Mesothelial cell of epicardium (in vitro differentiated cells): ENCODE data around the gene INO80B. TPM values are rescaled to one million over a fixed set of nuclear protein-coding genes. Genes with fewer than 3 reads are reported as not detected.

Experiments used
- DNase-seq, 2 experiments: peaks; one replicate each; pipeline ENCODE4 v3.0.0; 2021; ENCODE audit warnings: low spot score in 2 of 2; ENCODE audit not compliant: unreplicated experiment in 2 of 2
- H3K27ac Mint-ChIP-seq: 2 replicates; pipeline ENCODE4 v1.8.0; 2021; ENCODE audit warnings: mixed read lengths
- H3K27me3 Mint-ChIP-seq: 2 replicates; pipeline ENCODE4 v1.8.0; 2021; ENCODE audit warnings: low read depth, mixed read lengths
- H3K36me3 Mint-ChIP-seq: 2 replicates; pipeline ENCODE4 v1.8.0; 2021; ENCODE audit warnings: mixed read lengths
- H3K4me1 Mint-ChIP-seq: 2 replicates; pipeline ENCODE4 v1.8.0; 2021; ENCODE audit warnings: mixed read lengths
- H3K4me3 Mint-ChIP-seq: 2 replicates; pipeline ENCODE4 v1.8.0; 2021; ENCODE audit warnings: mild to moderate bottlenecking, moderate library complexity, mixed read lengths
- H3K9me3 Mint-ChIP-seq: 2 replicates; pipeline ENCODE4 v1.8.0; 2021; ENCODE audit warnings: mixed read lengths
- total RNA-seq: library from RNA; stranded (reverse); gene quantifications from 3 replicates; pipeline ENCODE4 v1.2.1, GENCODE V29; 2021
- TF ChIP-seq, protein P1 (sequence below): fragments of 200-600 bp; sonication (generic); IDR thresholded peaks from one replicate; pipeline ENCODE4 v1.5.0; 2021; ENCODE audit warnings: antibody characterized with exemption; ENCODE audit not compliant: unreplicated experiment

The INO80B gene
- total RNA-seq, 1 donor from 2014 or later, result 48.1 TPM

DNA sequence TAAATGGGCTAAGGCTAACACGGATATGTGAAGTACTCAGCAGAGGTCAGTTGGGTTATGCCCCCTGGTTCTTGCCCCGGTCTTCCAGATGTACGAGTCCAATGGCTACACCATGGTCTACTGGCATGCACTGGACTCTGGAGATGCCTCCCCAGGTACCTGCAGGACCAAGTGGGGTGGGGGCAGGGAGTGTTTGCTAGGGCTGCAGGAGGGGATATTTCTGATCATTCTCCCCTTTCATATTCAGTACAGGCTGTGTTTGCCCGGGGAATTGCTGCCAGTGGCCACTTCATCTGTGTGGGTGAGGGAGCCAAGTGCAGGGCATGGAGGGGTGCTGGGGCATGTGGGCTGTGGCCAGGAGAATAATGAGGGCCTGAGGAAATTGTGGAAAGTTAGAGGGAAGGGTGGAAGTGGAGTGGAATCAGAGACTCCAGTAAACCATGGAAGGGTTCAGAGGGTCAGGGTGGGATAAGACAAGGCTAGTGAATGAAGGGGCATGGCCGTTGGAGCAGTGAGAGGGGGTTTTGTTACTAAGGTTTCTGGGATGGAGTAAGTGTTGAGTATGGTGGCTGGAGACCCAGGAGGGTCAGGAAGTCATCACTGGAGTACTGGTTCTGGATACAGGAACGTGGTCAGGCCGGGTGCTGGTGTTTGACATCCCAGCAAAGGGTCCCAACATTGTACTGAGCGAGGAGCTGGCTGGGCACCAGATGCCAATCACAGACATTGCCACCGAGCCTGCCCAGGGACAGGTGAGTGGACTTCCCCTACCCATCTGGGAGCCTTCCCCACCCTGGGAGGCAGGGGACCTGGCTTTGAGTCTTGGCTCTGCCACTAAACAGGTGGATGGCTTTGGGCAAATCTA lies 31.4 kb upstream of the INO80B start:
- Mint-ChIP-seq H3K27ac (no peak overlapping the region), H3K9me3 (no peaks in the 10 kb centered on the region), H3K4me3 (peak overlapping the region; percentile 93), H3K27me3 (peaks cover 3% of the 10 kb centered on the region), H3K36me3 (peaks cover 13% of the 10 kb centered on the region), H3K4me1 (peaks cover 7% of the 10 kb centered on the region)
- DNase-seq, result no peak
- TF ChIP-seq, protein P1, sequence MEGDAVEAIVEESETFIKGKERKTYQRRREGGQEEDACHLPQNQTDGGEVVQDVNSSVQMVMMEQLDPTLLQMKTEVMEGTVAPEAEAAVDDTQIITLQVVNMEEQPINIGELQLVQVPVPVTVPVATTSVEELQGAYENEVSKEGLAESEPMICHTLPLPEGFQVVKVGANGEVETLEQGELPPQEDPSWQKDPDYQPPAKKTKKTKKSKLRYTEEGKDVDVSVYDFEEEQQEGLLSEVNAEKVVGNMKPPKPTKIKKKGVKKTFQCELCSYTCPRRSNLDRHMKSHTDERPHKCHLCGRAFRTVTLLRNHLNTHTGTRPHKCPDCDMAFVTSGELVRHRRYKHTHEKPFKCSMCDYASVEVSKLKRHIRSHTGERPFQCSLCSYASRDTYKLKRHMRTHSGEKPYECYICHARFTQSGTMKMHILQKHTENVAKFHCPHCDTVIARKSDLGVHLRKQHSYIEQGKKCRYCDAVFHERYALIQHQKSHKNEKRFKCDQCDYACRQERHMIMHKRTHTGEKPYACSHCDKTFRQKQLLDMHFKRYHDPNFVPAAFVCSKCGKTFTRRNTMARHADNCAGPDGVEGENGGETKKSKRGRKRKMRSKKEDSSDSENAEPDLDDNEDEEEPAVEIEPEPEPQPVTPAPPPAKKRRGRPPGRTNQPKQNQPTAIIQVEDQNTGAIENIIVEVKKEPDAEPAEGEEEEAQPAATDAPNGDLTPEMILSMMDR, result no peak

DNA sequence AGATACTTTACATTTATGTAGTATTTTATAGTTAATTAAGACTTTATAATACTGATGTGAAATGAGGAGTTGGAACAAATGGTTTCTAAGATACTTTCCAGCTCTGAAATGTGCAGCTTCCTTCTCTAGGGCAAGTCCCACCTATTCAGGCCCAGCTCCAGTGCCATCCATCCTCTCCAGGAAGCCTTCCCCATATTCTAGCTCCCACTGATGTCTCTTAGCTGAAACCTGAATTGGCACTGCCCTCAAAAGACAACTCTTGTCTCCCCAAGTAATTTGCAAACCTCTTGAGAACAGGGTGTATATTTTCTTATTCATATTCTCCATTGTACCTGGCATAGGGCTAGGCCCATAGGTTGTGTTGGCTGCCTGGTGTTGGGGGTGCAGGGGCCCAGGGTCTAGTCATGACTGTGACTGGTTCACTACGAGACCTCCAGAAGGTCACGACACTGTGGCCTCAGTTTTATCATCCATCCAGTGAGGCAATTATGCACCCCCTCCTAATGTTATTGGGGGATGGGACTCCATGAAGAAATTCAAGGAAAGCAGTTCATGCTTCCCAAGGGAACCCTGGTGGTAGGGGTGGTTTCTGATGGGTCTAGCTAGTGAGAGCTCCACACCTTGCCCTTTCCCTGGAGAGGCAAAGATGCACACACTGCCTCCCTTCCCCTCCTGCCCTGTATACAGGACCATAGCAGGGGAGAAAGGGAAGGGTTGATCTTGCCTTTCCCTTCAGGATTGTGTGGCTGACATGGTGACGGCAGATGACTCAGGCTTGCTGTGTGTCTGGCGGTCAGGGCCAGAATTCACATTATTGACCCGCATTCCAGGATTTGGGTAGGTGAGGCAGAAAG lies 30.5 kb upstream of the INO80B start:
- no peaks in the 10 kb centered on the region for H3K9me3 Mint-ChIP-seq
- H3K27me3 Mint-ChIP-seq, result peaks cover 2% of the 10 kb centered on the region
- TF ChIP-seq, protein P1, result no peak
- no peak overlapping the region for H3K27ac Mint-ChIP-seq
- DNase-seq, result no peak
- H3K36me3 Mint-ChIP-seq, result peaks cover 16% of the 10 kb centered on the region
- H3K4me3 Mint-ChIP-seq, result no peak overlapping the region
- peaks cover 7% of the 10 kb centered on the region for H3K4me1 Mint-ChIP-seq

DNA sequence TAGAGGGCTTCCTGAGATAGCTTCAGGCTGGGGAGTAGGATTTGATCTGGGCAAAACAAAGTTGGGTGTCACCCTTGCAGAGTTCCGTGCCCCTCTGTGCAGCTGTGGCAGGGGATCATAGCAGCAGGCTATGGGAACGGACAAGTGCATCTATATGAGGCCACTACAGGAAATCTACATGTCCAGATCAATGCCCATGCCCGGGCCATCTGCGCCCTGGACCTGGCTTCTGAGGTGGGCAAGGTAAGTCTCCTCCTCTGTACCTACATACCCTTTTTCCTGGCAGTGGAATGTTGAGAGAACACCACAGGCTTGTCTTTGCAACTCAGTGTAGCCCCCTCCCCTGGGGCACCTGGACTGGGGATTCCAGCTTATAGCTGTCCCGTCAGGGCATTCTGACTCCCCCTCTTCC lies 29.9 kb upstream of the INO80B start:
- Mint-ChIP-seq H3K27me3 (peaks cover 2% of the 10 kb centered on the region), H3K9me3 (no peaks in the 10 kb centered on the region), H3K36me3 (peaks cover 19% of the 10 kb centered on the region), H3K4me3 (no peak overlapping the region), H3K27ac (no peak overlapping the region), H3K4me1 (peaks cover 7% of the 10 kb centered on the region)
- TF ChIP-seq, protein P1, result no peak
- no peak for DNase-seq

DNA sequence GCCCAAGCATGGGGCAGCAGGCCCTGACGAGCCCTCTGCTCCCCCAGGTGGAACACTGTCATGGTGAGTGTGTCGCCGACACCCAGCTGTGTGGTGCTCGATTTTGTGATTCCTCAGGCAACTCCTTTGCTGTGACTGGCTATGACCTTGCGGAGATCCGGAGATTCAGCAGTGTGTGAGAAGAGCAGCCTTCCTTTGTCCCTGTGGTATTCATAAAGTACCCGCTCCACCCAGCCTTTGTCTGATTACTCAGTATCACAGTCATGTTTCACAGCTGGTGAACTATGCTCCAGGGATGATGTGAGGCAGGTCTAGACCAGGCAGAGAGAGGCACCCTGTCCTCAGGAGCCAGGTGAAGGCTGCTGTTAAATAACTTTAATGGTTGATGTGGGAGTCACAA lies 29.4 kb upstream of the INO80B start:
- TF ChIP-seq, protein P1, result no peak
- DNase-seq, result no peak
- Mint-ChIP-seq H3K27me3 (peaks cover 2% of the 10 kb centered on the region), H3K9me3 (no peaks in the 10 kb centered on the region), H3K4me3 (no peak overlapping the region), H3K27ac (peak overlapping the region; percentile 30), H3K36me3 (peaks cover 22% of the 10 kb centered on the region), H3K4me1 (peaks cover 7% of the 10 kb centered on the region)

DNA sequence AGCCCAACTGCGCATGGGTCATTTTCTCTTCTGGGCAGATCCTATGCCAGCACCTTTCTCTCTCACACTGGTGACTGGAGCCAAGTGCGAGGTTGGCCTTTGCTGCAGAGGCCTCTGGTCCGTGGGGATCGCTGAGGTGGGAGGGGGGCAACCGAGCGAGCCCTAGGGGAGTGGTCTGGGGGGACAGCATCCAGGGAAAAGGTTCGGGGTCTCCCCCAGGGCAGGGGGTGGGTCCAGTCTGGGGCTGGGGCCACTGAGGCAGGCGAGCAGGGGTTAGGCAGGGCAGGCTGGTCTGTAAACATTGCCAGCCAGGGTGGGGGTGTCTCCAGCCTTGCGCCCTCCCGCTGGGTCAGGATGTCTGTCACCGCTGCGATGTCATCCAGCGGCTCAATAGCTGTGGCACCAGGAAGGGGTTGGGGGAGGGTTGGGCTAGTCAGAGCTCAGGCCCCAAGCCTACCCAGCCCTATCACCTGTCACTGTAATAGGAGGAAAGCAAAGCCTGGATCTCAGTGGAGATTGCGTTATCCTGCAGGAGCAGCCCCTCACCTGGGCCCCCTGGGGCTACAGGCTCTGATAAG lies 28.6 kb upstream of the INO80B start:
- H3K27ac Mint-ChIP-seq, result no peak overlapping the region
- no peaks in the 10 kb centered on the region for H3K9me3 Mint-ChIP-seq
- TF ChIP-seq, protein P1, result no peak
- H3K36me3 Mint-ChIP-seq, result peaks cover 22% of the 10 kb centered on the region
- no peak overlapping the region for H3K4me3 Mint-ChIP-seq
- no peaks in the 10 kb centered on the region for H3K27me3 Mint-ChIP-seq
- DNase-seq, result no peak
- peaks cover 3% of the 10 kb centered on the region for H3K4me1 Mint-ChIP-seq
